ENCODE measurements around the gene PGAM2. TPM values are rescaled to one million over a fixed set of nuclear protein-coding genes. Genes with fewer than 3 reads are reported as not detected.

Gene PGAM2
- polyA plus RNA-seq, 2 of the 4 experiments (the other 2 are of a cell fraction): not detected

DNA sequence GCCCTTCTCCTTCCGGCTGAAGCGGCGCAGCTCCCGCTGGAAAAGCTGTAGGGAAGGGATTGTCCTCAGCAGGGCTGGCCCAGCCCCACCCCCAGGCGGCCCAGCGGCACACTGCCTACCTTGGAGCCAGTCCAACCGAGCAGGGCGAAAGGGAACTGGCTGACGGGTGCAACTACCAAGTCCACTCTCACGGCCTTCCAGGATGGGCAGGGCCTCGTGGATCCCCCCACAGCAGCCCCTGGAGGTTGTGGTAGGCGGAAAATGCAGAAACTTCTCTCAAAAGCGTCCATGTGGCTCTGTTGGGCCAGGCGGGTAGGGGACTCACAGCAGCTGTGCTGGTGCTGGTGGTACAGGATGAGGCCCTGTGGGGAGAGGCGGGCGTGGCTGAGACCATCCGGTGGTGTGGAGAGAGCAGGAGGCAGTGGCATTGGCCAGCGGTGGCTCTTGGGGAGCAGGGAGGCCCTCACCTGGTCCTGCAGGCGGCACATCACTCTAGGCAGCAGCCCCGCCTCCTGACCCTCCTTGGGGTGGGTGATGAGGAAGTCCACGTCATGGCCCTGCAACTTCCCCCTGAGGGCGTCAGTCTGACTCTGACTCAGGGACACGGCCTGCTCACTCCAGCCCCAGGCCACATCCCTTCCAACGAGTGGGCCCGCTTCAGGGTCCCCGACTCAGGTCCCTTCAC lies 8.4 kb upstream of the PGAM2 start:
- Histone ChIP-seq H3K4me2 (no peak overlapping the region), H3K9me3 (no peaks in the 10 kb centered on the region), H3K4me3 (no peak overlapping the region), H3K4me1 (peaks cover 16% of the 10 kb centered on the region), H3K27ac (no peak overlapping the region)
- FAIRE-seq (no peak), ATAC-seq (no peak), DNase-seq (ENCODE audit: low read depth in 1 of 2, low spot score in 1 of 2) (no peak)
- POLR2A ChIA-PET: no interaction called here
- CTCF ChIA-PET: interaction anchor here (1.5 to 3.6 kb wide), 4 partner anchors 12 to 122 kb away, joined by 3 to 35 read pairs (median 6); no protein-coding TSS in a partner anchor
- WGBS (ENCODE audit: missing lambda C conversion rate): 92% methylated on average over 20 of the region's 26 CpGs
- no peak for TF ChIP-seq ESRRA (IDR thresholded peaks at IDR 0.05; ENCODE audit: borderline replicate concordance, low read length)
- no peak for TF ChIP-seq GATA3 (IDR thresholded peaks at IDR 0.05; ENCODE audit: borderline replicate concordance)
- no peak for TF ChIP-seq MAZ (IDR thresholded peaks at IDR 0.05; ENCODE audit: borderline replicate concordance, low read depth, low read length)
- no peak for TF ChIP-seq HOXA7 (CRISPR knock-in tag; IDR thresholded peaks at IDR 0.05)

- peak overlapping the region in 1 of 2 experiments; percentile 51; a peak in 1 of 6 replicates for H3K27ac ChIP-seq
- H3K4me3 ChIP-seq: no peak overlapping the region
- ATAC-seq (peak; percentile 81 to 90), DNase-seq (ENCODE audit: low read depth in 1 of 2, low spot score in 1 of 2) (peak; percentile 70 to 78), FAIRE-seq (no peak)
- peak overlapping the region; percentile 31; the same call in 2 of the 3 replicates for H3K4me2 ChIP-seq
- peaks cover 16% of the 10 kb centered on the region for H3K4me1 ChIP-seq
- CTCF ChIA-PET: interaction anchor here (0.6 to 3.6 kb wide), 20 partner anchors 8 to 487 kb away, joined by 3 to 35 read pairs (median 3); partner anchors contain the start of gene POLD2
- POLR2A ChIA-PET: interaction anchor here (1.0 kb wide), 1 partner anchor 124 kb away, joined by 5 read pairs; no protein-coding TSS in a partner anchor
- no peaks in the 10 kb centered on the region for H3K9me3 ChIP-seq
- 32% methylated on average over 11 of the region's 12 CpGs for WGBS (ENCODE audit: missing lambda C conversion rate)
- TF ChIP-seq CHD4 (IDR thresholded peaks at IDR 0.05; ENCODE audit: borderline replicate concordance) (no peak), NPAS2 (CRISPR knock-in tag; IDR thresholded peaks at IDR 0.05; ENCODE audit: borderline replicate concordance) (no peak), TFCP2L1 (CRISPR knock-in tag; IDR thresholded peaks at IDR 0.05) (no peak), CEBPB (IDR thresholded peaks at IDR 0.05) (no peak), EHF (CRISPR knock-in tag; IDR thresholded peaks at IDR 0.05) (no peak), ZNF302 (CRISPR knock-in tag; IDR thresholded peaks at IDR 0.05) (no peak), RAD21 (conservative IDR thresholded peaks at IDR 0.05 in 1 of 2, IDR thresholded peaks at IDR 0.05 in 1 of 2) (peak; percentile 63 to 71), HEYL (CRISPR knock-in tag; IDR thresholded peaks at IDR 0.05) (no peak), MYC (IDR thresholded peaks at IDR 0.05; ENCODE audit: borderline replicate concordance, low read length) (no peak), HES2 (IDR thresholded peaks at IDR 0.05) (no peak), MAZ (IDR thresholded peaks at IDR 0.05; ENCODE audit: borderline replicate concordance, low read depth, low read length) (no peak), TP53 (CRISPR knock-in tag; IDR thresholded peaks at IDR 0.05) (no peak), JUN (IDR thresholded peaks at IDR 0.05) (no peak), ESRRA (IDR thresholded peaks at IDR 0.05; ENCODE audit: borderline replicate concordance, low read length) (no peak), EP300 (IDR thresholded peaks at IDR 0.05) (no peak), KDM1A (IDR thresholded peaks at IDR 0.05; ENCODE audit: low read depth) (no peak), FOSL2 (IDR thresholded peaks at IDR 0.05) (no peak), FOSL2 (CRISPR knock-in tag; IDR thresholded peaks at IDR 0.05) (peak; percentile 63), ZSCAN20 (CRISPR knock-in tag; IDR thresholded peaks at IDR 0.05) (no peak), PHF8 (IDR thresholded peaks at IDR 0.05; ENCODE audit: borderline replicate concordance, low read depth) (no peak), RNF2 (IDR thresholded peaks at IDR 0.05; ENCODE audit: borderline replicate concordance, low read depth) (no peak), NFE2L2 (conservative IDR thresholded peaks at IDR 0.05; ENCODE audit: low read length) (no peak), RFX5 (IDR thresholded peaks at IDR 0.05) (no peak), HOXA7 (CRISPR knock-in tag; IDR thresholded peaks at IDR 0.05) (no peak), BHLHE40 (IDR thresholded peaks at IDR 0.05; ENCODE audit: low read depth, low read length) (no peak), KDM5A (IDR thresholded peaks at IDR 0.05) (no peak)
- TF ChIP-seq, protein P1, sequence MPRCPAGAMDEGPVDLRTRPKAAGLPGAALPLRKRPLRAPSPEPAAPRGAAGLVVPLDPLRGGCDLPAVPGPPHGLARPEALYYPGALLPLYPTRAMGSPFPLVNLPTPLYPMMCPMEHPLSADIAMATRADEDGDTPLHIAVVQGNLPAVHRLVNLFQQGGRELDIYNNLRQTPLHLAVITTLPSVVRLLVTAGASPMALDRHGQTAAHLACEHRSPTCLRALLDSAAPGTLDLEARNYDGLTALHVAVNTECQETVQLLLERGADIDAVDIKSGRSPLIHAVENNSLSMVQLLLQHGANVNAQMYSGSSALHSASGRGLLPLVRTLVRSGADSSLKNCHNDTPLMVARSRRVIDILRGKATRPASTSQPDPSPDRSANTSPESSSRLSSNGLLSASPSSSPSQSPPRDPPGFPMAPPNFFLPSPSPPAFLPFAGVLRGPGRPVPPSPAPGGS (IDR thresholded peaks at IDR 0.05): no peak
- TF ChIP-seq, protein P2, sequence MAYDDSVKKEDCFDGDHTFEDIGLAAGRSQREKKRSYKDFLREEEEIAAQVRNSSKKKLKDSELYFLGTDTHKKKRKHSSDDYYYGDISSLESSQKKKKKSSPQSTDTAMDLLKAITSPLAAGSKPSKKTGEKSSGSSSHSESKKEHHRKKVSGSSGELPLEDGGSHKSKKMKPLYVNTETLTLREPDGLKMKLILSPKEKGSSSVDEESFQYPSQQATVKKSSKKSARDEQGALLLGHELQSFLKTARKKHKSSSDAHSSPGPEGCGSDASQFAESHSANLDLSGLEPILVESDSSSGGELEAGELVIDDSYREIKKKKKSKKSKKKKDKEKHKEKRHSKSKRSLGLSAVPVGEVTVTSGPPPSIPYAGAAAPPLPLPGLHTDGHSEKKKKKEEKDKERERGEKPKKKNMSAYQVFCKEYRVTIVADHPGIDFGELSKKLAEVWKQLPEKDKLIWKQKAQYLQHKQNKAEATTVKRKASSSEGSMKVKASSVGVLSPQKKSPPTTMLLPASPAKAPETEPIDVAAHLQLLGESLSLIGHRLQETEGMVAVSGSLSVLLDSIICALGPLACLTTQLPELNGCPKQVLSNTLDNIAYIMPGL (CRISPR knock-in tag; IDR thresholded peaks at IDR 0.05; ENCODE audit: borderline replicate concordance): no peak
- TF ChIP-seq, protein P3, sequence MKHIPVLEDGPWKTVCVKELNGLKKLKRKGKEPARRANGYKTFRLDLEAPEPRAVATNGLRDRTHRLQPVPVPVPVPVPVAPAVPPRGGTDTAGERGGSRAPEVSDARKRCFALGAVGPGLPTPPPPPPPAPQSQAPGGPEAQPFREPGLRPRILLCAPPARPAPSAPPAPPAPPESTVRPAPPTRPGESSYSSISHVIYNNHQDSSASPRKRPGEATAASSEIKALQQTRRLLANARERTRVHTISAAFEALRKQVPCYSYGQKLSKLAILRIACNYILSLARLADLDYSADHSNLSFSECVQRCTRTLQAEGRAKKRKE (CRISPR knock-in tag; IDR thresholded peaks at IDR 0.05; ENCODE audit: low read depth): no peak
- TF ChIP-seq, protein P4, sequence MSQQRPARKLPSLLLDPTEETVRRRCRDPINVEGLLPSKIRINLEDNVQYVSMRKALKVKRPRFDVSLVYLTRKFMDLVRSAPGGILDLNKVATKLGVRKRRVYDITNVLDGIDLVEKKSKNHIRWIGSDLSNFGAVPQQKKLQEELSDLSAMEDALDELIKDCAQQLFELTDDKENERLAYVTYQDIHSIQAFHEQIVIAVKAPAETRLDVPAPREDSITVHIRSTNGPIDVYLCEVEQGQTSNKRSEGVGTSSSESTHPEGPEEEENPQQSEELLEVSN (IDR thresholded peaks at IDR 0.05; ENCODE audit: borderline replicate concordance, low read depth): no peak
Measured at GRCh38 chr7:44072364-44073231, 7.2 kb upstream of the PGAM2 start.
